Caco-2 (cell line): ENCODE measurements around the gene PTPN3. TPM values are rescaled to one million over a fixed set of nuclear protein-coding genes. Genes with fewer than 3 reads are reported as not detected.

Source experiments
- BruUV-seq: library from RNA; stranded (reverse); fragments of 400-500 nt; replicated peaks from 2 replicates; lab custom pipeline; 2021; lab: Mats Ljungman, UMichigan
- CTCF ChIA-PET: fragments of 300-600 bp; sonication (Branson Sonifier 250); formaldehyde crosslinking; loops from one replicate; lab custom pipeline; 2022; ENCODE audit warnings: antibody characterized with exemption; lab: Charles Lee
- POLR2A ChIA-PET: fragments of 300-600 bp; sonication (Branson Sonifier 250); formaldehyde crosslinking; loops from one replicate; lab custom pipeline; 2022; ENCODE audit warnings: antibody characterized with exemption; lab: Charles Lee
- DNase-seq, 2 experiments: peaks; one replicate each; pipeline versions ENCODE4 v3.0.0 to v3.0.0-alpha.2; 2020 to 2022
- H3K27me3 ChIP-seq: replicated peaks from 2 replicates; pipeline ENCODE4 v1.6.0; 2011; ENCODE audit warnings: low read length; ENCODE audit not compliant: control insufficient read depth, insufficient read depth
- H3K36me3 ChIP-seq: 2 replicates; pipeline ENCODE4 v1.5.1; 2011; ENCODE audit warnings: low read length; ENCODE audit not compliant: control insufficient read depth, insufficient read depth
- H3K4me1 ChIP-seq: fragments of 250-450 bp; sonication (Bioruptor Pico); 2 replicates; pipeline ENCODE4 v1.5.1; 2020; ENCODE audit warnings: mild to moderate bottlenecking
- H3K4me3 ChIP-seq: 2 replicates; pipeline ENCODE4 v1.5.1; 2011; ENCODE audit warnings: low read depth, mild to moderate bottlenecking, control low read depth, low read length
- H3K9me3 ChIP-seq: fragments of 250-450 bp; sonication (Bioruptor Pico); 2 replicates; pipeline ENCODE4 v1.5.1; 2020; ENCODE audit warnings: mild to moderate bottlenecking, moderate library complexity
- H3K27ac Mint-ChIP-seq: one replicate; pipeline ENCODE4 v1.8.0; 2022; ENCODE audit warnings: mixed read lengths; ENCODE audit not compliant: unreplicated experiment
- H3K27me3 Mint-ChIP-seq: one replicate; pipeline ENCODE4 v1.8.0; 2022; ENCODE audit warnings: mixed read lengths; ENCODE audit not compliant: insufficient read depth, unreplicated experiment
- H3K36me3 Mint-ChIP-seq: one replicate; pipeline ENCODE4 v1.8.0; 2022; ENCODE audit warnings: mild to moderate bottlenecking, mixed read lengths; ENCODE audit not compliant: insufficient read depth, unreplicated experiment
- H3K4me1 Mint-ChIP-seq: one replicate; pipeline ENCODE4 v1.8.0; 2022; ENCODE audit warnings: low read depth, mixed read lengths; ENCODE audit not compliant: unreplicated experiment
- H3K4me3 Mint-ChIP-seq: one replicate; pipeline ENCODE4 v1.8.0; 2022; ENCODE audit warnings: mild to moderate bottlenecking, moderate library complexity, mixed read lengths; ENCODE audit not compliant: unreplicated experiment
- H3K9me3 Mint-ChIP-seq: one replicate; pipeline ENCODE4 v1.8.0; 2022; ENCODE audit warnings: mixed read lengths; ENCODE audit not compliant: unreplicated experiment
- CTCF ChIP-seq, 2 experiments: fragments of 200-600 bp in 1 of 2; IDR thresholded peaks; 1 replicate in 1 of 2; 2 replicates in 1 of 2; pipeline versions ENCODE4 v1.5.1 to v1.8.0; 2011 to 2022; ENCODE audit warnings: antibody characterized with exemption in 1 of 2, control low read depth in 1 of 2, inconsistent platforms in 1 of 2, low read depth in 1 of 2, low read length in 1 of 2, mild to moderate bottlenecking in 1 of 2, moderate library complexity in 1 of 2; ENCODE audit not compliant: insufficient read depth in 1 of 2, severe bottlenecking in 1 of 2, unreplicated experiment in 1 of 2
- intact Hi-C: fragments of 100-400 bp; cut with micrococcal nuclease; formaldehyde crosslinking; loops from one replicate; pipeline ENCODE4 v1.10.0; 2022; ENCODE audit not compliant: unreplicated experiment
- total RNA-seq: library from RNA; stranded (reverse); gene quantifications from 2 replicates; pipeline ENCODE4 v1.2.3, GENCODE V29; 2022

The PTPN3 gene
- total RNA-seq, 1 experiment from 2014 or later = 12.4 TPM

GRCh38 chr9:109355564-109356297 lies 142.4 kb downstream of the PTPN3 start:
- Histone ChIP-seq H3K36me3 (no peaks in the 10 kb centered on the region), H3K4me1 (no peaks in the 10 kb centered on the region), H3K27me3 (no peaks in the 10 kb centered on the region), H3K4me3 (no peak overlapping the region), H3K9me3 (no peaks in the 10 kb centered on the region)
- no peaks in the 10 kb centered on the region for H3K36me3 Mint-ChIP-seq
- intact Hi-C loops = no loop called here
- H3K4me3 Mint-ChIP-seq = no peak overlapping the region
- no peaks in the 10 kb centered on the region for H3K4me1 Mint-ChIP-seq
- TF ChIP-seq CTCF (IDR thresholded peaks at IDR 0.05; ENCODE audit: insufficient read depth in 1 of 2, low read depth in 1 of 2, low read length in 1 of 2, severe bottlenecking in 1 of 2, unreplicated experiment in 1 of 2) = no peak
- H3K27ac Mint-ChIP-seq = no peak overlapping the region
- no TSS peak for BruUV-seq
- H3K27me3 Mint-ChIP-seq = no peaks in the 10 kb centered on the region
- ChIA-PET CTCF (no interaction called here), POLR2A (no interaction called here)
- H3K9me3 Mint-ChIP-seq = no peaks in the 10 kb centered on the region
- no peak for DNase-seq

GRCh38 chr9:109354190-109354589 lies 143.9 kb downstream of the PTPN3 start:
- H3K36me3 ChIP-seq = no peaks in the 10 kb centered on the region
- Mint-ChIP-seq H3K36me3 (no peaks in the 10 kb centered on the region), H3K4me3 (no peak overlapping the region), H3K4me1 (no peaks in the 10 kb centered on the region), H3K27me3 (no peaks in the 10 kb centered on the region), H3K27ac (no peak overlapping the region), H3K9me3 (no peaks in the 10 kb centered on the region)
- DNase-seq = no peak
- TF ChIP-seq CTCF (IDR thresholded peaks at IDR 0.05; ENCODE audit: insufficient read depth in 1 of 2, low read depth in 1 of 2, low read length in 1 of 2, severe bottlenecking in 1 of 2, unreplicated experiment in 1 of 2) = no peak
- intact Hi-C loops = no loop called here
- no peaks in the 10 kb centered on the region for H3K9me3 ChIP-seq
- H3K4me1 ChIP-seq = no peaks in the 10 kb centered on the region
- no peak overlapping the region for H3K4me3 ChIP-seq
- ChIA-PET POLR2A (no interaction called here), CTCF (no interaction called here)
- no TSS peak for BruUV-seq
- H3K27me3 ChIP-seq = no peaks in the 10 kb centered on the region

- DNase-seq = no peak
- Histone ChIP-seq H3K9me3 (no peaks in the 10 kb centered on the region), H3K27me3 (no peaks in the 10 kb centered on the region), H3K4me1 (no peaks in the 10 kb centered on the region), H3K36me3 (no peaks in the 10 kb centered on the region), H3K4me3 (no peak overlapping the region)
- no peaks in the 10 kb centered on the region for H3K9me3 Mint-ChIP-seq
- ChIA-PET CTCF (no interaction called here), POLR2A (no interaction called here)
- no peaks in the 10 kb centered on the region for H3K36me3 Mint-ChIP-seq
- no peak overlapping the region for H3K4me3 Mint-ChIP-seq
- BruUV-seq = no TSS peak
- H3K4me1 Mint-ChIP-seq = peaks cover 6% of the 10 kb centered on the region
- intact Hi-C loops = no loop called here
- no peaks in the 10 kb centered on the region for H3K27me3 Mint-ChIP-seq
- no peak overlapping the region for H3K27ac Mint-ChIP-seq
- no peak for TF ChIP-seq CTCF (IDR thresholded peaks at IDR 0.05; ENCODE audit: insufficient read depth in 1 of 2, low read depth in 1 of 2, low read length in 1 of 2, severe bottlenecking in 1 of 2, unreplicated experiment in 1 of 2)
Observed at GRCh38 chr9:109351032-109351431, 147.1 kb downstream of the PTPN3 start.
